Heart right ventricle (tissue), 16 donors: ENCODE data around the gene PFDN1. TPM values are rescaled to one million over a fixed set of nuclear protein-coding genes. Genes with fewer than 3 reads are reported as not detected.

Source experiments
- ATAC-seq, 8 donors: fragments of 200-7000 bp; cut with Tn5 transposase; one replicate each; pipeline ENCODE4 v1.9.1; 2020; ENCODE audit warnings: mild to moderate bottlenecking in 8 of 8, moderate library complexity in 8 of 8, moderate number of reproducible peaks in 1 of 8
- DNase-seq, 2 donors: peaks; one replicate each; pipeline ENCODE4 v3.0.0-alpha.2; 2020
- H3K27ac ChIP-seq, 10 donors: fragments of 200-600 bp; sonication (generic) in 2 of 10; one replicate each; pipeline versions ENCODE4 v1.5.0 to v1.8.0; 2020 to 2022; ENCODE audit warnings: mild to moderate bottlenecking in 3 of 10
- H3K27me3 ChIP-seq, 7 donors: fragments of 200-600 bp; one replicate each; pipeline ENCODE4 v1.8.0; 2021 to 2022; ENCODE audit warnings: mild to moderate bottlenecking in 2 of 7
- H3K36me3 ChIP-seq, 9 donors: fragments of 200-600 bp; sonication (generic) in 1 of 9; one replicate each; pipeline versions ENCODE4 v1.5.0 to v1.8.0; 2020 to 2022; ENCODE audit warnings: mild to moderate bottlenecking in 2 of 9
- H3K4me1 ChIP-seq, 9 donors: fragments of 200-600 bp; sonication (generic) in 1 of 9; one replicate each; pipeline versions ENCODE4 v1.5.0 to v1.8.0; 2020 to 2022; ENCODE audit warnings: mild to moderate bottlenecking in 4 of 9
- H3K4me3 ChIP-seq, 10 donors: fragments of 200-600 bp; sonication (generic) in 2 of 10; one replicate each; pipeline versions ENCODE4 v1.5.0 to v1.8.0; 2020 to 2022; ENCODE audit warnings: mild to moderate bottlenecking in 7 of 10, moderate library complexity in 2 of 10
- H3K9me3 ChIP-seq, 11 donors: fragments of 200-600 bp in 10 of 11; sonication (generic) in 2 of 11; one replicate each; pipeline versions ENCODE4 v1.5.0 to v1.8.0; 2013 to 2022; ENCODE audit warnings: mild to moderate bottlenecking in 2 of 11, control low read depth in 1 of 11, moderate library complexity in 1 of 11
- CTCF ChIP-seq, 9 donors: fragments of 200-600 bp; sonication (generic) in 2 of 9; IDR thresholded peaks; one replicate each; pipeline versions ENCODE4 v1.5.0 to v1.8.0; 2021 to 2022; ENCODE audit warnings: antibody characterized with exemption in 9 of 9, mild to moderate bottlenecking in 5 of 9, moderate library complexity in 1 of 9
- WGBS, 2 donors: extraction: QIAGEN DNeasy Blood & Tissue Kit; methylation state at CpG; one replicate each; pipeline ENCODE4 v1.1.7; 2013; ENCODE audit warnings: inconsistent platforms in 1 of 2; 5-methylcytosine and 5-hydroxymethylcytosine counted together
- intact Hi-C, 10 donors: fragments of 100-400 bp; cut with DNase I; formaldehyde crosslinking; loops; one replicate each; pipeline versions ENCODE4 v1.11.1 to v1.14.2; 2022
- polyA plus RNA-seq, 2 donors: library from polyadenylated mRNA; stranded (reverse); fragments of 200-250 nt; gene quantifications; one replicate each; pipeline ENCODE4 v1.2.3, GENCODE V29; 2013
- total RNA-seq, 10 donors: library from RNA; stranded (reverse); fragmentation: NEBNext Ultra II Directional in 3 of 10; extraction: Animal tissue kit (Norgen Biotek cat#: 25700) in 3 of 10; gene quantifications; one replicate each; pipeline versions ENCODE4 v1.2.1 to v1.2.4, GENCODE V29; 2021 to 2023
- donor health status: Arrhythmogenic right ventricular cardiomyopathy.
- donor health status: ischemic (EF 13 %, LVEDD 7.1; RV severe dilation, severe dysfunction).
- donor health status: healthy with polysubstance abuse.
- donor health status: DM: no; HTN: yes; CAD: no.
- donor health status: DM: no; HTN: no; CAD: no.
- donor health status: ischemic (EF 25% LVEDD 6.9; RV normal size, moderate dysfunction).
- donor health status: ischemic (EF 25% LVEDD 5.7; RV mildly dilated, moderate dysfunction).
- donor health status: healthy.
- donor health status: DM: yes; HTN: yes; CAD: no.
- donor health status: Ischemic cardiomyopathy.
- donor health status: ischemic (EF 35%, LVEDD 5.7; RV mildly dilated, moderate dysfunction).
- donor health status: nonischemic (EF 11% LVEDD 7.7; RV severe dilation, severe dysfunction).
- donor health status: DM: yes; HTN: yes; CAD: no.
- donor health status: PGD.
- donor health status: ischemic (EF 29% LVEDD 5.4; RV normal size, mild dysfunction).
- donor health status: nonischemic (EF 23%, LVEDD 6.1; RV moderate dilation, normal function).

PFDN1 gene
- total and polyA plus RNA-seq, 12 donors: 56.8 to 100 (median 80.7) TPM

- no peak for TF ChIP-seq CTCF (IDR thresholded peaks at IDR 0.05)
- H3K27me3 ChIP-seq: no peaks in the 10 kb centered on the region
- 61 to 74% methylated on average over 3 of the region's 3 CpGs for WGBS, 2 donors
- peaks cover 0 to 25% (median 0%) of the 10 kb centered on the region in 9 donors for H3K36me3 ChIP-seq
- DNase-seq: no peak
- H3K4me1 ChIP-seq: peaks cover 19 to 76% (median 56%) of the 10 kb centered on the region in 9 donors
- no peak overlapping the region for H3K4me3 ChIP-seq
- H3K27ac ChIP-seq: peak overlapping the region in 4 of 10 donors; percentile 18 to 87 (median 74)
- intact Hi-C loops: loop anchor here in 3 of 10 donors (5.0 kb wide), 2 partner anchors 34 to 39 kb away; partner anchors contain the start of gene PFDN1 (in 1 of the 3)
- no peak for ATAC-seq
- peaks cover 0 to 3% (median 0%) of the 10 kb centered on the region in 11 donors for H3K9me3 ChIP-seq
These were observed 40.1 kb downstream of the PFDN1 start for GRCh38 chr5:140262839-140263238.

DNA sequence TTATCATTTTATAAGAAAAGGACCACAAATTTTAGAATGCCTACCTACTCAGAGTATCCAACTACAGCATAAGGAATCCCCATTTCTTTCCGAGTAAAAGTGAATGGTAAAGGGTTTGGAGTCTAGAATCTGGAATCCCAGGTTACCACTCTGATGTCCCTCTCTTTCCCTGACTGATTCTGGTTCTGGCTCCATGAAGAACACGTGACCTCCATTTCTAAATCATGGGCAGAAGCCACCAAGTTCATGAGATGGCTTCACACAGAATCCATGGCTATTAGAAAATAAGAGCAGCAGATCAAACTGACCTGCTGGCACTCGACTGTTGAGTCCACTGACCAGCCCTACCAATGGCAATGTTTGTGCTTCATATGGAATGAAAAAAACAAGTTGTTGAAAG is 40.7 kb downstream of the PFDN1 start:
- Histone ChIP-seq H3K4me1 (peaks cover 18 to 76% (median 52%) of the 10 kb centered on the region in 9 donors), H3K4me3 (no peak overlapping the region), H3K36me3 (peaks cover 0 to 30% (median 0%) of the 10 kb centered on the region in 9 donors), H3K9me3 (peaks cover 0 to 3% (median 0%) of the 10 kb centered on the region in 11 donors), H3K27ac (peak overlapping the region in 9 of 10 donors; percentile 57 to 89 (median 76)), H3K27me3 (no peaks in the 10 kb centered on the region)
- DNase-seq (no peak), ATAC-seq (peak in 2 of 8 donors; percentile 4 to 6)
- no peak for TF ChIP-seq CTCF (IDR thresholded peaks at IDR 0.05)
- intact Hi-C loops: loop anchor here in 3 of 10 donors (5.0 kb wide), 2 partner anchors 35 to 40 kb away; partner anchors contain the start of gene PFDN1 (in 1 of the 3)
- 67 to 89% methylated on average over 3 of the region's 3 CpGs for WGBS, 2 donors

GRCh38 chr5:140261403-140262171 is 41.3 kb downstream of the PFDN1 start:
- peak in 6 of 9 donors; percentile 10 to 53 (median 36) for TF ChIP-seq CTCF (IDR thresholded peaks at IDR 0.05)
- Histone ChIP-seq H3K9me3 (peaks cover 0 to 3% (median 0%) of the 10 kb centered on the region in 11 donors), H3K27me3 (no peaks in the 10 kb centered on the region), H3K4me3 (peak overlapping the region in 4 of 10 donors; percentile 5 to 13 (median 8)), H3K36me3 (peaks cover 0 to 30% (median 0%) of the 10 kb centered on the region in 9 donors), H3K27ac (peak overlapping the region; percentile 55 to 89 (median 75)), H3K4me1 (peaks cover 12 to 76% (median 46%) of the 10 kb centered on the region in 9 donors)
- intact Hi-C loops: loop anchor here in 3 of 10 donors (5.0 kb wide), 2 partner anchors 36 to 41 kb away; partner anchors contain the start of gene PFDN1 (in 1 of the 3)
- DNase-seq (peak; percentile 52 to 81), ATAC-seq (peak; percentile 90 to 97 (median 96))
- 16 to 18% methylated on average over 8 of the region's 8 CpGs for WGBS, 2 donors

DNA sequence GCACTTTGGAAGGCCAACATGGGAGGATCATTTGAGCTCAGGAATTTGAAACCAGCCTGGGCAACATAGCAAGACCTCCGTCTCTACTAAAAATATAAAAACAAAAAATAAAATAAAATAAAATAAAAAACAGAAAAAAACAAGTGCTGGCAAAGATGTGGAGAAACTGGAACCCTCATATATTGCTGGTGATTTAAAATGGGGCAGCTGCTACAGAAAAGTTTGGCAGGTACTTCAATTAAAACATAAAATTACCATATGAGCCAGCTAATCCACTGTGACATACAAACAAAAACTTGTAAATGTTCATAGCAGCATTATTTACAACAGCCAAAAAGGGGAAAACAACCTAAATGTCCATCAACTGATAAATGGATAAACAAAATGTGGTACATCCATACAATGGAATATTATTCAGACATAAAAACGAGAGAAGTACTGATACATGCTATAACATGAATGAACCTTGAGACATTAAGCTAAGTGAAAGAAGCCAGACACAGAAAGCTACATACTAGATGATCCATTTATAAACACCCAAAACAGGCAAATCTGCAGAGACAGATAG is 42.7 kb downstream of the PFDN1 start:
- Histone ChIP-seq H3K4me3 (no peak overlapping the region), H3K27me3 (no peaks in the 10 kb centered on the region), H3K36me3 (peaks cover 0 to 30% (median 0%) of the 10 kb centered on the region in 9 donors), H3K4me1 (peaks cover 14 to 76% (median 37%) of the 10 kb centered on the region in 9 donors), H3K27ac (peak overlapping the region in 8 of 10 donors; percentile 57 to 89 (median 75)), H3K9me3 (peaks cover 0 to 3% (median 0%) of the 10 kb centered on the region in 11 donors)
- DNase-seq (no peak), ATAC-seq (no peak)
- intact Hi-C loops: loop anchor here in 3 of 10 donors (5.0 kb wide), 2 partner anchors 37 to 42 kb away; partner anchors contain the start of gene PFDN1 (in 1 of the 3)
- WGBS, 2 donors: 95 to 99% methylated on average over 2 of the region's 2 CpGs
- no peak for TF ChIP-seq CTCF (IDR thresholded peaks at IDR 0.05)
